Bladder microvascular endothelial cell (primary cell): ENCODE measurements around the gene EBLN2. TPM values are rescaled to one million over a fixed set of nuclear protein-coding genes. Genes with fewer than 3 reads are reported as not detected.

Experiments
- total RNA-seq: library from RNA; depleted of rRNA; stranded (reverse); fragments of >200 nt; gene quantifications from 2 replicates; pipeline ENCODE4 v1.2.3, GENCODE V29; 2014

EBLN2 gene
- 3.7 and 9.6 TPM in 2 replicates for total RNA-seq

DNA sequence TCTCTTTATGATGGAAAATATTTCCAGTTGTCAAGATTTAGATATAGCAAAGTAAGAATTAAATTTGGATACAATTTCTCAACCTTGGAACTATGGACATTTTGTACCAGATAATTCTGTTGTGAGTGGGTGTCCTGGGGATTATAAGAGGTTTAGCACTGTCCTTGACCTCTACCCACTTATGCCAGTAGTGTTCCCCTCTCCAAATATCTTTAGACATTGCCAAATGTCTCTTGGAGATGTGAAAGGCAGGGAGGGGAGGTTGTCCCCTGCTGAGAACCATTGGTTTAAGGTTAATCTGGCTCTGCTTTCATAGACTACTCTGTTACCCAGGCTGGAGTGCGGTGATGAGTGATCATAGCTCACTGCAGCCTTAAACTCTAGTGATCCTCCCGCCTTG, at the start of gene EBLN2:
Gene EBLN2, plus strand, starts transcription at position 244 of the 400 bp plus-strand sequence. CDS start 423 bp downstream, outside the sequence.

Other genes starting within 250 kb of the EBLN2 start
- 12.6 and 16.0 TPM in 2 replicates for gene SHQ1, start 213.2 kb upstream of the EBLN2 start, total RNA-seq
- under 0.01 and 0.44 TPM in 2 replicates for gene GXYLT2, start 173.6 kb upstream of the EBLN2 start, total RNA-seq
- gene PPP4R2, start 64.8 kb upstream of the EBLN2 start, total RNA-seq = 45.0 and 87.8 TPM in 2 replicates